Small intestine (tissue), 7 donors: ENCODE measurements around the gene IKZF3. TPM values are rescaled to one million over a fixed set of nuclear protein-coding genes. Genes with fewer than 3 reads are reported as not detected.

Source experiments
- DNase-seq, 2 donors: peaks; one replicate each; pipeline versions ENCODE4 v3.0.0 to v3.0.0-alpha.2; 2013
- FAIRE-seq: peaks from 2 replicates; lab custom pipeline; 2012; peaks lifted over from hg19 to GRCh38; lab: Jason Lieb, UNC
- H3K27ac ChIP-seq, 3 donors: one replicate each; pipeline ENCODE4 v1.5.1; 2013; ENCODE audit warnings: low read length in 2 of 3, mild to moderate bottlenecking in 2 of 3, control low read depth in 1 of 3, inconsistent platforms in 1 of 3, low read depth in 1 of 3, moderate library complexity in 1 of 3
- H3K27me3 ChIP-seq, 3 donors: one replicate each; pipeline ENCODE4 v1.6.1; 2013; ENCODE audit warnings: low read length in 3 of 3, inconsistent platforms in 1 of 3; ENCODE audit not compliant: control insufficient read depth in 3 of 3, insufficient read depth in 3 of 3
- H3K36me3 ChIP-seq, 3 donors: one replicate each; pipeline ENCODE4 v1.6.1; 2013; ENCODE audit warnings: low read length in 3 of 3, inconsistent platforms in 1 of 3, low read depth in 1 of 3, mild to moderate bottlenecking in 1 of 3, moderate library complexity in 1 of 3; ENCODE audit not compliant: control insufficient read depth in 3 of 3, insufficient read depth in 2 of 3
- H3K4me1 ChIP-seq, 3 donors: one replicate each; pipeline ENCODE4 v1.6.1; 2013; ENCODE audit warnings: low read length in 2 of 3, inconsistent platforms in 1 of 3, low read depth in 1 of 3, mild to moderate bottlenecking in 1 of 3, moderate library complexity in 1 of 3; ENCODE audit not compliant: control insufficient read depth in 3 of 3, insufficient read depth in 2 of 3
- H3K4me3 ChIP-seq, 3 donors: one replicate each; pipeline ENCODE4 v1.5.1; 2013; ENCODE audit warnings: low read length in 3 of 3, control low read depth in 1 of 3, inconsistent platforms in 1 of 3, low read depth in 1 of 3, mild to moderate bottlenecking in 1 of 3, moderate library complexity in 1 of 3
- H3K9me3 ChIP-seq, 2 donors: one replicate each; pipeline ENCODE4 v1.6.1; 2013; ENCODE audit warnings: low read depth in 1 of 2, low read length in 1 of 2; ENCODE audit not compliant: control insufficient read depth in 2 of 2, insufficient read depth in 1 of 2
- WGBS, 3 donors: extraction: QIAGEN DNeasy Blood & Tissue Kit; methylation state at CpG; one replicate each; pipeline ENCODE4 v1.1.7; 2013; 5-methylcytosine and 5-hydroxymethylcytosine counted together
- polyA plus RNA-seq, 4 donors: library from polyadenylated mRNA; stranded (reverse) in 3 of 4; unstranded in 1 of 4; fragments of 200-250 nt in 3 of 4; fragments of 120-200 nt in 1 of 4; gene quantifications; one replicate each; pipeline versions ENCODE4 v1.2.1 to v1.2.3, GENCODE V29; 2013
- donor health status: healthy with polysubstance abuse.
- donor health status: control.
- donor health status: control.
- donor health status: Bipolar disorder and iron deficiency.
- donor health status: healthy.

Gene IKZF3
- polyA plus RNA-seq, 4 donors, result 0.67 to 1.6 (median 1.4) TPM

DNA sequence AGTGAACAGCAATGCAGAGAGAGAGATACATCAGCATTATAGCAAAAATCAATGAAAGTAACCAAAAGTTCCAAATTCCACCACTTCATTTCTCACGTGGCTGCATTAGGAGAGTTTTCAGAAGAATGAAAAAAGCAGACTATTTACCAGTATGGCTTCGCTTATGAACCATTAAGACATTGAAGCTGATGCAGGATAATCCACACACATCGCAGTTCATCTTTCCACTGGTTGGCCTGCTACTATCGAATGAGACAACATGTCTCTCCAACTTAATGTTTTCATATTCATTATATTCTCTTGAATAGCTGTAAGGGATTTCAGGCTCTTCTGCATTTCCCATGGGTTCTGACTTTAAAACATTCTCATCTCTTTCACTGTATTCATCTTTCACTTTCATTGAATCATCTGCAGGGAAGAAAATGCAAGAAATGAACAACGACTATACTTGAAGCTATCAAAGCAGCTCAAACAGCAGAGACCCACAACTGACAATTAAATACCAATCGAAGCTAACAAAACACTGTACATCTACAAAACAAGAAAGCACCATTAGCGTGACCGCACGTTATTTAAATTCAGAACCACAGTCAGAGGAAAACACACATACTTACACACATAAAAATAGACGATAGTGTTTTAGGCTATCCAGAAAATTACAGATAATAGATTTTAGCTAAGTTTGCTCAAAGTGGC, 71.4 kb downstream of the IKZF3 start:
- Histone ChIP-seq H3K27me3 (no peaks in the 10 kb centered on the region), H3K27ac (peak overlapping the region in 1 of 3 donors; percentile 8), H3K4me1 (no peaks in the 10 kb centered on the region), H3K4me3 (no peak overlapping the region), H3K36me3 (peaks cover 0 to 3% (median 0%) of the 10 kb centered on the region in 3 donors), H3K9me3 (no peaks in the 10 kb centered on the region)
- FAIRE-seq (no peak), DNase-seq (no peak)
- 66 to 81% (median 75%) methylated on average over 10 of the region's 10 CpGs for WGBS, 3 donors

- Histone ChIP-seq H3K36me3 (peaks cover 0 to 3% (median 0%) of the 10 kb centered on the region in 3 donors), H3K4me3 (no peak overlapping the region), H3K27ac (no peak overlapping the region), H3K27me3 (no peaks in the 10 kb centered on the region), H3K9me3 (no peaks in the 10 kb centered on the region), H3K4me1 (no peaks in the 10 kb centered on the region)
- 55 to 71% (median 60%) methylated on average over 6 of the region's 6 CpGs for WGBS, 3 donors
- DNase-seq, result no peak
- no peak for FAIRE-seq
Measured at GRCh38 chr17:39791111-39791992, 72.8 kb downstream of the IKZF3 start.

- H3K9me3 ChIP-seq, result no peaks in the 10 kb centered on the region
- H3K4me3 ChIP-seq, result no peak overlapping the region
- H3K4me1 ChIP-seq, result no peaks in the 10 kb centered on the region
- H3K36me3 ChIP-seq, result peaks cover 0 to 3% (median 0%) of the 10 kb centered on the region in 3 donors
- 82 to 87% (median 84%) methylated on average over 8 of the region's 8 CpGs for WGBS, 3 donors
- no peak overlapping the region for H3K27ac ChIP-seq
- DNase-seq (no peak), FAIRE-seq (no peak)
- H3K27me3 ChIP-seq, result peaks cover 0 to 3% (median 0%) of the 10 kb centered on the region in 3 donors
Measured at GRCh38 chr17:39787743-39788484, 76.2 kb downstream of the IKZF3 start.

GRCh38 chr17:39787041-39787440, 77.1 kb downstream of the IKZF3 start:
- Histone ChIP-seq H3K27me3 (peaks cover 0 to 3% (median 0%) of the 10 kb centered on the region in 3 donors), H3K4me1 (peaks cover 0 to 4% (median 0%) of the 10 kb centered on the region in 3 donors), H3K27ac (no peak overlapping the region), H3K36me3 (peaks cover 0 to 3% (median 0%) of the 10 kb centered on the region in 3 donors), H3K4me3 (no peak overlapping the region), H3K9me3 (no peaks in the 10 kb centered on the region)
- FAIRE-seq (no peak), DNase-seq (no peak)

DNA sequence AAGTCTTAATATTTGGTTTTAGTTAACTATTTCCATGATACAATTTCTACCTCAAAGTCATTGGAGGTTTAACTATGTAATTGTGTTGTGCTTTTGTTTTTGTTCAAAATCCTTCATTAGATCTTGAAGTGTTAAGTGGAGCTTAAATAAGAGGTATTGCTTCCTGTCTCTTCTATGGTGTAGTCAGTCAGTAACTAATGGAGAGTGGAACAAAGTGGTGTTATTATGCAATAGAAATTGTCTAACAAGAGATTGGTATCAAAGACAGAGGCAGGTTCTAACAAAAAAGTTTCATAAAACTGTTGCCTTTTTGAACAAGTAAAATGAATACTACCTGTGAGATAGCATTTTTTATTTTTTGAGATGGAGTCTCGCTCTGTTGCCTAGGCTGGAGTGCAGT, 81.1 kb downstream of the IKZF3 start:
- FAIRE-seq (no peak), DNase-seq (no peak)
- Histone ChIP-seq H3K4me1 (peaks cover 0 to 10% (median 0%) of the 10 kb centered on the region in 3 donors), H3K4me3 (no peak overlapping the region), H3K27me3 (peaks cover 0 to 3% (median 0%) of the 10 kb centered on the region in 3 donors), H3K27ac (no peak overlapping the region), H3K9me3 (no peaks in the 10 kb centered on the region), H3K36me3 (no peaks in the 10 kb centered on the region)
- WGBS, 3 donors, result 92 to 96% (median 94%) methylated on average over 1 of the region's 1 CpG

GRCh38 chr17:39782481-39782880, 81.6 kb downstream of the IKZF3 start:
- no peak overlapping the region for H3K27ac ChIP-seq
- FAIRE-seq (no peak), DNase-seq (peak; percentile 59 to 73)
- peaks cover 0 to 10% (median 0%) of the 10 kb centered on the region in 3 donors for H3K4me1 ChIP-seq
- H3K4me3 ChIP-seq, result no peak overlapping the region
- no peaks in the 10 kb centered on the region for H3K9me3 ChIP-seq
- H3K27me3 ChIP-seq, result peaks cover 0 to 3% (median 0%) of the 10 kb centered on the region in 3 donors
- H3K36me3 ChIP-seq, result no peaks in the 10 kb centered on the region
- 6 to 42% (median 23%) methylated on average over 4 of the region's 4 CpGs for whole genome bisulfite sequencing, 3 donors

DNA sequence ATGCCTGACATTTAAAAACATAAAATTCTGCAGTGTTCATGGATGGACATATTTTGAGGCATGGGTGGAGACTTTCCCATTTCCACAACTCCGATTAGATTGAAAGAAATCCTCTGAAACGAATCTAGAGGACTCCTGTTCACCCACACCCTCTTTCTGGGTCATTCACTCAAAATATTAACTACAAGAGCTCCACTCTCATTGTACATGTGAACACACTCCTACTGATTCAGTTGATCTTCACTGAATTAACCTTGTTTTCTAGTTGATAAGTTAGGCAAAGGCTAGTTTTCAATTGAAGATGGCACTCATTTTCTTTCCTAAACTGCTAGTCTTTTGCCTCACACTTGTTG, 82.3 kb downstream of the IKZF3 start:
- Histone ChIP-seq H3K4me1 (peaks cover 0 to 10% (median 0%) of the 10 kb centered on the region in 3 donors), H3K27ac (no peak overlapping the region), H3K9me3 (no peaks in the 10 kb centered on the region), H3K36me3 (no peaks in the 10 kb centered on the region), H3K4me3 (no peak overlapping the region), H3K27me3 (peaks cover 0 to 3% (median 0%) of the 10 kb centered on the region in 3 donors)
- DNase-seq, result no peak
- FAIRE-seq, result no peak
- WGBS, 3 donors, result 33 to 56% (median 39%) methylated on average over 2 of the region's 2 CpGs
